PC-3 (cell line): ENCODE results near the gene DMBX1. TPM values are rescaled to one million over a fixed set of nuclear protein-coding genes. Genes with fewer than 3 reads are reported as not detected.

Experiments
- ATAC-seq: fragments of 200-7000 bp; cut with Tn5 transposase; 2 replicates; pipeline ENCODE4 v1.9.1; 2020; ENCODE audit warnings: mild to moderate bottlenecking, moderate library complexity
- BruUV-seq: library from RNA; stranded (reverse); fragments of 400-500 nt; replicated peaks from 2 replicates; lab custom pipeline; 2021; lab: Mats Ljungman, UMichigan
- CTCF ChIA-PET: fragments of 300-600 bp; sonication (Branson Sonifier 250); formaldehyde crosslinking; loops from one replicate; lab custom pipeline; 2022; ENCODE audit warnings: antibody characterized with exemption; lab: Charles Lee
- POLR2A ChIA-PET: fragments of 300-600 bp; sonication (Branson Sonifier 250); formaldehyde crosslinking; loops from one replicate; lab custom pipeline; 2022; ENCODE audit warnings: antibody characterized with exemption; ENCODE audit not compliant: unreplicated experiment; lab: Charles Lee
- DNase-seq: peaks from one replicate; pipeline ENCODE4 v3.0.0-alpha.2; 2015
- H2AFZ ChIP-seq: fragments of 300-600 bp; sonication (generic); 2 replicates; pipeline ENCODE4 v1.6.0; 2016; ENCODE audit warnings: antibody characterized with exemption, low read length
- H3F3A ChIP-seq: fragments of 300-600 bp; sonication (generic); one replicate; pipeline ENCODE4 v1.6.0; 2017; ENCODE audit warnings: antibody characterized with exemption, low read length, control low read depth, mild to moderate bottlenecking; ENCODE audit not compliant: unreplicated experiment
- H3K27ac ChIP-seq: fragments of 300-600 bp; sonication (generic); 2 replicates; pipeline ENCODE4 v1.5.1; 2016; ENCODE audit warnings: mild to moderate bottlenecking, low read length
- H3K27me3 ChIP-seq: fragments of 300-600 bp; sonication (generic); 2 replicates; pipeline ENCODE4 v1.6.1; 2016; ENCODE audit warnings: low read length, mixed read lengths
- H3K36me3 ChIP-seq: fragments of 300-600 bp; sonication (generic); 2 replicates; pipeline ENCODE4 v1.6.1; 2016; ENCODE audit warnings: low read depth, mixed run types, low read length, mixed read lengths
- H3K4me1 ChIP-seq: fragments of 300-600 bp; sonication (generic); 2 replicates; pipeline ENCODE4 v1.5.1; 2016; ENCODE audit warnings: low read length; ENCODE audit not compliant: insufficient read depth
- H3K4me2 ChIP-seq: fragments of 300-600 bp; sonication (generic); 2 replicates; pipeline ENCODE4 v1.6.0; 2016; ENCODE audit warnings: low read length
- H3K4me3 ChIP-seq: fragments of 300-600 bp; sonication (generic); 2 replicates; pipeline ENCODE4 v1.5.1; 2016; ENCODE audit warnings: mild to moderate bottlenecking, low read length, mixed read lengths
- H3K79me2 ChIP-seq: fragments of 300-600 bp; sonication (generic); 2 replicates; pipeline ENCODE4 v1.6.1; 2017; ENCODE audit warnings: low read length, mixed read lengths
- H3K9ac ChIP-seq: fragments of 300-600 bp; sonication (generic); 2 replicates; pipeline ENCODE4 v1.6.0; 2016; ENCODE audit warnings: mild to moderate bottlenecking, low read length
- H3K9me2 ChIP-seq: fragments of 300-600 bp; sonication (generic); replicated peaks from 2 replicates; pipeline ENCODE4 v1.6.1; 2016; ENCODE audit warnings: mixed run types, low read length, mixed read lengths
- H3K9me3 ChIP-seq: fragments of 300-600 bp; sonication (generic); 2 replicates; pipeline ENCODE4 v1.6.1; 2016; ENCODE audit warnings: low read length, mixed read lengths
- H4K20me1 ChIP-seq: fragments of 300-600 bp; sonication (generic); 2 replicates; pipeline ENCODE4 v1.6.1; 2016; ENCODE audit warnings: low read length, mixed read lengths
- EZH2 ChIP-seq: fragments of 300-600 bp; sonication (generic); IDR thresholded peaks from one replicate; pipeline ENCODE4 v1.6.1; 2017; ENCODE audit warnings: antibody characterized with exemption, mild to moderate bottlenecking, low read length; ENCODE audit not compliant: unreplicated experiment
- EZH2phosphoT487 ChIP-seq: fragments of 300-600 bp; sonication (generic); IDR thresholded peaks from 2 replicates; pipeline ENCODE4 v1.6.1; 2018; ENCODE audit warnings: mild to moderate bottlenecking, antibody characterized with exemption, low read length, borderline replicate concordance
- intact Hi-C: fragments of 100-400 bp; cut with micrococcal nuclease; formaldehyde crosslinking; loops from 2 replicates; pipeline ENCODE4 v1.9.0; 2023
- total RNA-seq: library from RNA; depleted of rRNA; stranded (reverse); fragments of >200 nt; gene quantifications from 2 replicates; pipeline ENCODE4 v1.2.3, GENCODE V29; 2014
- TF ChIP-seq, protein P1 (sequence below): fragments of 300-600 bp; sonication (generic); conservative IDR thresholded peaks from 2 replicates; pipeline ENCODE4 v1.5.1; 2017; ENCODE audit warnings: antibody characterized with exemption, low read depth, mild to moderate bottlenecking, low read length

Gene DMBX1
- total RNA-seq, 1 experiment from 2014 or later = 2.4 TPM

DNA sequence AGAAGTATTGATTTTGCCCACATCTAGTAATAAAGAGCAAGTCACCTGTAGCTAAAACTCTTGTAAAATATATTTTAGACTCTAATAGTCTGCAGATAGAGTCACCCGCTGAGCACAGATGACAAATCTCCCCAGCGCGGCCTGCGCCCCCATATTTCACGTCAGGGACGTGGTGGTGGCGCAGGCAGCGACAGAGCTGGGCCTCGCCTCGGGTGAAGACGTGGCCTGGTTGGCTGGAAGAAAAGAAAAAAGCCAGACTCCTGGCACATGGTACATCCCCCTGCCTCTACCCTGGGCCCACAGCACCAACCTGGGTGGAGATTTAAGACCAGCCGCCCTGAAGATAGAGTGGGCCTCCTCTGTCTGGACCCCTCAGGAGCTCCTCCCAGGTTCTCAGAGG lies 6.0 kb upstream of the DMBX1 start:
- H4K20me1 ChIP-seq = no peaks in the 10 kb centered on the region
- no peak overlapping the region for H3K4me2 ChIP-seq
- BruUV-seq = no TSS peak
- ChIA-PET CTCF (no interaction called here), POLR2A (no interaction called here)
- no peak overlapping the region for H3K27ac ChIP-seq
- H3K4me1 ChIP-seq = peaks cover 6% of the 10 kb centered on the region; the same call in 1 of the 2 replicates
- no peak overlapping the region for H3K9ac ChIP-seq
- no peaks in the 10 kb centered on the region for H3K27me3 ChIP-seq
- H3K36me3 ChIP-seq = no peaks in the 10 kb centered on the region
- ATAC-seq (no peak), DNase-seq (no peak)
- no peak overlapping the region for H2AFZ ChIP-seq
- H3F3A ChIP-seq = no peaks in the 10 kb centered on the region
- no peaks in the 10 kb centered on the region for H3K9me3 ChIP-seq
- no peaks in the 10 kb centered on the region for H3K9me2 ChIP-seq
- no peaks in the 10 kb centered on the region for H3K79me2 ChIP-seq
- intact Hi-C loops = no loop called here
- H3K4me3 ChIP-seq = no peak overlapping the region
- TF ChIP-seq EZH2 = no peak
- TF ChIP-seq EZH2phosphoT487 = no peak
- TF ChIP-seq, protein P1, sequence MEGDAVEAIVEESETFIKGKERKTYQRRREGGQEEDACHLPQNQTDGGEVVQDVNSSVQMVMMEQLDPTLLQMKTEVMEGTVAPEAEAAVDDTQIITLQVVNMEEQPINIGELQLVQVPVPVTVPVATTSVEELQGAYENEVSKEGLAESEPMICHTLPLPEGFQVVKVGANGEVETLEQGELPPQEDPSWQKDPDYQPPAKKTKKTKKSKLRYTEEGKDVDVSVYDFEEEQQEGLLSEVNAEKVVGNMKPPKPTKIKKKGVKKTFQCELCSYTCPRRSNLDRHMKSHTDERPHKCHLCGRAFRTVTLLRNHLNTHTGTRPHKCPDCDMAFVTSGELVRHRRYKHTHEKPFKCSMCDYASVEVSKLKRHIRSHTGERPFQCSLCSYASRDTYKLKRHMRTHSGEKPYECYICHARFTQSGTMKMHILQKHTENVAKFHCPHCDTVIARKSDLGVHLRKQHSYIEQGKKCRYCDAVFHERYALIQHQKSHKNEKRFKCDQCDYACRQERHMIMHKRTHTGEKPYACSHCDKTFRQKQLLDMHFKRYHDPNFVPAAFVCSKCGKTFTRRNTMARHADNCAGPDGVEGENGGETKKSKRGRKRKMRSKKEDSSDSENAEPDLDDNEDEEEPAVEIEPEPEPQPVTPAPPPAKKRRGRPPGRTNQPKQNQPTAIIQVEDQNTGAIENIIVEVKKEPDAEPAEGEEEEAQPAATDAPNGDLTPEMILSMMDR = no peak

- H3K27ac ChIP-seq = no peak overlapping the region
- CTCF ChIA-PET = no interaction called here
- H3F3A ChIP-seq = no peaks in the 10 kb centered on the region
- POLR2A ChIA-PET = no interaction called here
- H3K4me3 ChIP-seq = no peak overlapping the region
- H4K20me1 ChIP-seq = no peaks in the 10 kb centered on the region
- BruUV-seq = no TSS peak
- H2AFZ ChIP-seq = no peak overlapping the region
- H3K9me2 ChIP-seq = no peaks in the 10 kb centered on the region
- peaks cover 8% of the 10 kb centered on the region; the same call in 1 of the 2 replicates for H3K27me3 ChIP-seq
- H3K4me1 ChIP-seq = peaks cover 10% of the 10 kb centered on the region; the same call in 1 of the 2 replicates
- intact Hi-C loops = no loop called here
- H3K36me3 ChIP-seq = no peaks in the 10 kb centered on the region
- ATAC-seq = no peak
- no peak overlapping the region for H3K9ac ChIP-seq
- no peaks in the 10 kb centered on the region for H3K9me3 ChIP-seq
- H3K79me2 ChIP-seq = no peaks in the 10 kb centered on the region
- no peak for DNase-seq
- TF ChIP-seq EZH2phosphoT487 (no peak), EZH2 (no peak)
- TF ChIP-seq, protein P1 = no peak
- no peak overlapping the region for H3K4me2 ChIP-seq
Measured at GRCh38 chr1:46484783-46485490, 4.7 kb upstream of the DMBX1 start.
